HG03196 (cell line): ENCODE measurements around the gene CABP1.

Source experiments
- ATAC-seq: cut with Tn5 transposase; IDR thresholded peaks from one replicate; pipeline ENCODE4 v1.9.1; 2021; ENCODE audit not compliant: unreplicated experiment

Gene CABP1

GRCh38 chr12:120630104-120630892, 10.1 kb upstream of the CABP1 start:
- ATAC-seq = no peak

GRCh38 chr12:120631097-120631496, 9.3 kb upstream of the CABP1 start:
- ATAC-seq = no peak

- peak; percentile 48 for ATAC-seq
These were observed 721 bp downstream of the CABP1 start for GRCh38 chr12:120640861-120641833.

GRCh38 chr12:120642121-120642520, 1.7 kb downstream of the CABP1 start:
- no peak for ATAC-seq

- no peak for ATAC-seq
These were observed 2.4 kb downstream of the CABP1 start for GRCh38 chr12:120642826-120643225.

- no peak for ATAC-seq
These were observed 3.1 kb downstream of the CABP1 start for GRCh38 chr12:120643574-120643973.

GRCh38 chr12:120646044-120646443, 5.6 kb downstream of the CABP1 start:
- no peak for ATAC-seq

- ATAC-seq = no peak
These were observed 6.9 kb downstream of the CABP1 start for GRCh38 chr12:120647375-120647755.

- ATAC-seq = no peak
These were observed 9.2 kb downstream of the CABP1 start for GRCh38 chr12:120649442-120650232.

GRCh38 chr12:120650233-120650690, 9.8 kb downstream of the CABP1 start:
- ATAC-seq = no peak

GRCh38 chr12:120651821-120652220, 11.4 kb downstream of the CABP1 start:
- ATAC-seq = no peak

GRCh38 chr12:120652656-120653435, 12.4 kb downstream of the CABP1 start:
- no peak for ATAC-seq

- no peak for ATAC-seq
These were observed 13.2 kb downstream of the CABP1 start for GRCh38 chr12:120653611-120654010.

GRCh38 chr12:120654656-120655055, 14.2 kb downstream of the CABP1 start:
- ATAC-seq = no peak

GRCh38 chr12:120656008-120656407, 15.6 kb downstream of the CABP1 start:
- no peak for ATAC-seq

- ATAC-seq = no peak
These were observed 18.1 kb downstream of the CABP1 start for GRCh38 chr12:120658286-120659150.

- ATAC-seq = no peak
These were observed 18.7 kb downstream of the CABP1 start for GRCh38 chr12:120659151-120659525.

- ATAC-seq = no peak
These were observed 21.0 kb downstream of the CABP1 start for GRCh38 chr12:120661432-120661831.

- ATAC-seq = peak; percentile 72
These were observed 22.5 kb downstream of the CABP1 start for GRCh38 chr12:120662879-120663278.
